AG09309 (cell line): ENCODE measurements around the gene CHST7.

ENCODE experiments used
- DNase-seq: peaks from one replicate; pipeline ENCODE4 v3.0.0-alpha.2; 2010; ENCODE audit warnings: low read depth
- H3K4me3 ChIP-seq: 2 replicates; pipeline ENCODE4 v1.5.1; 2011; ENCODE audit warnings: mild to moderate bottlenecking, low read depth, low read length, moderate library complexity; ENCODE audit not compliant: control insufficient read depth
- CTCF ChIP-seq: IDR thresholded peaks from 2 replicates; pipeline ENCODE4 v1.5.1; 2011; ENCODE audit warnings: mild to moderate bottlenecking, low read depth, low read length, inconsistent platforms; ENCODE audit not compliant: insufficient read depth, control insufficient read depth; ENCODE audit errors: missing control alignments

The CHST7 gene

GRCh38 chrX:46587158-46587557 lies 13.6 kb downstream of the CHST7 start:
- no peak overlapping the region for H3K4me3 ChIP-seq
- no peak for DNase-seq
- no peak for TF ChIP-seq CTCF

- H3K4me3 ChIP-seq: no peak overlapping the region
- no peak for TF ChIP-seq CTCF
- no peak for DNase-seq
Measured at GRCh38 chrX:46587753-46588171, 14.2 kb downstream of the CHST7 start.

- no peak for TF ChIP-seq CTCF
- no peak for DNase-seq
- no peak overlapping the region for H3K4me3 ChIP-seq
Measured at GRCh38 chrX:46588263-46588662, 14.7 kb downstream of the CHST7 start.

DNA sequence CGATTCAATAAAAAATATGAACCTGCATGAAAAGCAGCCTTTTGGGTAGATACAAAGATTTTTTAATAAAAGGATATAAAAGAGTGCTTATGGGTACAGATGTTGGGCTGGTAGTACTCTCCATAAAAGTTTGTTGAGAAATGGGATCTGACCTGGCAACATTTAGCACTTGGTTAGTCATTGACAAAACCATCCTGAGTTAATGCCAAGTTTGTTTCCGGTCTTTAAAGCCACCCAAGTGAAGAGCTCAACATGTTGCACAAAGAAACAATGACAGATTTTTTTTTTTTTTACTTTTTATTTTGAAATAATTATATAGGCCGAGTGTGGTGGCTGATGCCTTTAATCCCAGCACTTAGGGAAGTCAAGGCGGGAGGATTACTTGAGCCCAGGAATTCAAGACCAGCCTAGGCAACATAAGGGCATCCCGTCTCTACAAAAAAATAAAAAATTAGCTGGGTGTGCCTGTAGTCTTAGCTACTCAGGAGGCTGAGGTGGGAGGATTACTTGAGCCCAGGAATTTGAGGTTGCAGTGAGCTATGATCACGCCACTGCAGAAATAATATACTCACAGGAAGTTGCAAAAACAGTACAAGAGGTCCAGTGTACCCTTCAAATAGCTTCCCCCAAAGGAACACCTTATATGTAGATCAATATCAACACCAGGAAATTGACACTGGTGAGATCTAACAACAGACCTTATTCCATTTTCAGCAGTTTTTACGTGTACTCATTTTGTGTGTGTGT lies 16.6 kb downstream of the CHST7 start:
- no peak overlapping the region for H3K4me3 ChIP-seq
- TF ChIP-seq CTCF: no peak
- DNase-seq: peak; percentile 57

DNA sequence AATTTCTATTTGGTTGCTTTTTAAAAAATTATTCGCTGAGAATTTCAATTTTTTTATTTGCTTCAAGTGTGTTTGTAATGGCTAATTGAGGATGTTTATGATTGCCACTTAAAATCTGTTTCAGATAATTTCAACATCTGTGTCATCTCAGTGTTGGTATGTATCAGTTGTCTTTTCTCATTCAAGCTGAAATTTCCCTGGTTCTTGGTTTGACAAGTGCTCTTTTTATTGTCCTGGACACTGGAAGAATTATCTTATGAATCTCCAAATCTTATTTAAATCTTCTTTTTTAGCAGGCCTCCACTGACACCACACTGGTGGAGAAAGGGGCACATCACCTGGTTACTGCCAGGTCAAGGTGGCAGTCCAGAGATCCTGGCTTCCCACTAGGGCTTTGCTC lies 21.5 kb downstream of the CHST7 start:
- DNase-seq: no peak
- no peak overlapping the region for H3K4me3 ChIP-seq
- no peak for TF ChIP-seq CTCF

DNA sequence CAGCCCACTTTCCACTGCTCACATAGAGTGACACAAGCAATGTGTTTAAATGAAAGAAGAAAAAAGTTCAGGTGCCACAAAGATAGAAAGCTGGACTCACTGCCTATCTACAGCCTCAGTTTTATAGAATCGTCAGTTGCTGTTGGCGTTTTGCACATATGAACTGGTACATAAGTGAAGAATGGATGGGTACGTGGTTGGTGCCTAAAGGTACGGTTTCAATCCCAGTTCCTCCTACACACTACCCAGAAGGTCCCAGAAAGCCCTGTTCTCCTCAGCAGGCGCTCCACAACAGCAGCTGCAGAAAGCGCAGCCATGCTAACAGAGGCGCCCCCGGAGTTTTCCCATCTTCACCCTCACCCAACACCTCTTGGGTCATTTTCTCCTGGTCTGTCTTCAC lies 23.6 kb downstream of the CHST7 start:
- no peak overlapping the region for H3K4me3 ChIP-seq
- TF ChIP-seq CTCF: no peak
- no peak for DNase-seq
